B cell (primary cell): ENCODE measurements around the gene SPINDOC. TPM values are rescaled to one million over a fixed set of nuclear protein-coding genes. Genes with fewer than 3 reads are reported as not detected.
A peak's percentile ranks its signal among the peaks of the same experiment; 100 is the strongest.

Experiments
- ATAC-seq: fragments of 200-7000 bp; cut with Tn5 transposase; one replicate; pipeline ENCODE4 v1.10.0; 2021; ENCODE audit warnings: low read depth, mild to moderate bottlenecking, moderate number of reproducible peaks, moderate library complexity
- CTCF ChIA-PET: fragments of 350-600 bp; sonication (Branson Sonifier 250); formaldehyde crosslinking; loops from one replicate; lab custom pipeline; 2021; ENCODE audit warnings: antibody characterized with exemption, inconsistent platforms; lab: Charles Lee
- POLR2A ChIA-PET: fragments of 350-600 bp; sonication (Branson Sonifier 250); formaldehyde crosslinking; loops from one replicate; lab custom pipeline; 2021; ENCODE audit warnings: antibody characterized with exemption; lab: Charles Lee
- DNase-seq: peaks from one replicate; pipeline ENCODE4 v3.0.0; 2013
- H2AFZ ChIP-seq: 2 replicates; pipeline ENCODE4 v1.6.1; 2012; ENCODE audit warnings: mild to moderate bottlenecking, low read depth, low read length; ENCODE audit not compliant: insufficient read depth, poor library complexity, severe bottlenecking
- H3K27ac ChIP-seq, 2 donors: 1 replicate in 1 of 2; 2 replicates in 1 of 2; pipeline ENCODE4 v1.5.1; 2012 to 2013; ENCODE audit warnings: low read length in 2 of 2, mild to moderate bottlenecking in 2 of 2, moderate library complexity in 1 of 2
- H3K27me3 ChIP-seq, 4 experiments: fragments of 200-600 bp in 1 of 4; sonication (generic) in 1 of 4; replicated peaks in 1 of 4; 1 replicate in 2 of 4; 2 replicates in 2 of 4; pipeline versions ENCODE4 v1.6.1 to v1.7.0; 2013 to 2016; ENCODE audit warnings: low read length in 3 of 4, mild to moderate bottlenecking in 2 of 4, mixed read lengths in 1 of 4, moderate library complexity in 1 of 4; ENCODE audit not compliant: insufficient read depth in 4 of 4, control insufficient read depth in 3 of 4; ENCODE audit errors: control extremely low read depth in 1 of 4
- H3K36me3 ChIP-seq, 2 experiments: replicated peaks in 1 of 2; 1 replicate in 1 of 2; 2 replicates in 1 of 2; pipeline versions ENCODE4 v1.6.1 to v1.7.1; 2013; ENCODE audit warnings: low read length in 1 of 2; ENCODE audit not compliant: insufficient read depth in 2 of 2, control insufficient read depth in 1 of 2; ENCODE audit errors: control extremely low read depth in 1 of 2, extremely low read depth in 1 of 2
- H3K4me1 ChIP-seq, 2 donors: fragments of 200-600 bp in 1 of 2; sonication (generic) in 1 of 2; 1 replicate in 1 of 2; 2 replicates in 1 of 2; pipeline versions ENCODE4 v1.5.1 to v1.6.1; 2013 to 2017; ENCODE audit warnings: low read length in 2 of 2; ENCODE audit not compliant: control insufficient read depth in 2 of 2, insufficient read depth in 2 of 2
- H3K4me2 ChIP-seq: replicated peaks from 2 replicates; pipeline ENCODE3; 2012; ENCODE audit warnings: mild to moderate bottlenecking, low read depth, low read length; ENCODE audit not compliant: poor library complexity, severe bottlenecking
- H3K4me3 ChIP-seq, 5 experiments: fragments of 200-600 bp in 1 of 5; sonication (generic) in 1 of 5; 1 replicate in 3 of 5; 2 replicates in 2 of 5; pipeline versions ENCODE4 v1.5.1 to v1.7.0; 2011 to 2016; ENCODE audit warnings: low read length in 4 of 5, mild to moderate bottlenecking in 4 of 5, low read depth in 2 of 5, control low read depth in 1 of 5, moderate library complexity in 1 of 5; ENCODE audit not compliant: insufficient read depth in 1 of 5; ENCODE audit errors: control extremely low read depth in 1 of 5, extremely low read depth in 1 of 5
- H3K79me2 ChIP-seq: fragments of 200-600 bp; sonication (generic); one replicate; pipeline ENCODE4 v1.6.0; 2016; ENCODE audit warnings: low read length; ENCODE audit not compliant: control insufficient read depth, insufficient read depth
- H3K9ac ChIP-seq: fragments of 200-600 bp; sonication (generic); 2 replicates; pipeline ENCODE4 v1.6.1; 2017; ENCODE audit warnings: mild to moderate bottlenecking, low read length, moderate library complexity
- H3K9me3 ChIP-seq, 3 donors: one replicate each; pipeline versions ENCODE4 v1.6.1 to v1.7.1; 2013; ENCODE audit warnings: low read length in 2 of 3; ENCODE audit not compliant: control insufficient read depth in 2 of 3, insufficient read depth in 1 of 3; ENCODE audit errors: control extremely low read depth in 1 of 3
- H4K20me1 ChIP-seq: 2 replicates; pipeline ENCODE4 v1.6.0; 2012; ENCODE audit warnings: mild to moderate bottlenecking, low read length; ENCODE audit not compliant: insufficient read depth, control insufficient read depth, poor library complexity, severe bottlenecking
- H3K27ac Mint-ChIP-seq: one replicate; pipeline ENCODE4 v1.8.0; 2021; ENCODE audit warnings: mixed read lengths
- H3K27me3 Mint-ChIP-seq: one replicate; pipeline ENCODE4 v1.8.0; 2021; ENCODE audit warnings: mixed read lengths
- H3K4me1 Mint-ChIP-seq: one replicate; pipeline ENCODE4 v1.8.0; 2021; ENCODE audit warnings: mixed read lengths
- H3K4me3 Mint-ChIP-seq: one replicate; pipeline ENCODE4 v1.8.0; 2021; ENCODE audit warnings: mixed read lengths
- H3K9me3 Mint-ChIP-seq: one replicate; pipeline ENCODE4 v1.8.0; 2022; ENCODE audit warnings: mixed read lengths; ENCODE audit not compliant: insufficient read depth
- CTCF ChIP-seq: fragments of 200-600 bp; IDR thresholded peaks from one replicate; pipeline ENCODE4 v1.8.0; 2022; ENCODE audit warnings: antibody characterized with exemption, mild to moderate bottlenecking
- EZH2 ChIP-seq: IDR thresholded peaks from 2 replicates; pipeline ENCODE4 v1.6.1; 2012; ENCODE audit warnings: borderline replicate concordance, low read depth, mild to moderate bottlenecking, moderate library complexity, low read length; ENCODE audit not compliant: insufficient read depth, poor library complexity, severe bottlenecking
- WGBS: methylation state at CpG from one replicate; pipeline ENCODE4 v1.1.5; 2013; ENCODE audit warnings: missing lambda C conversion rate; ENCODE audit not compliant: insufficient coverage; 5-methylcytosine and 5-hydroxymethylcytosine counted together
- intact Hi-C: fragments of 100-400 bp; cut with micrococcal nuclease; formaldehyde crosslinking; loops from one replicate; pipeline ENCODE4 v1.10.0; 2022
- polyA plus RNA-seq: library from polyadenylated mRNA; depleted of rRNA; stranded (reverse); fragments of >200 nt; gene quantifications from 2 replicates; pipeline ENCODE4 v1.2.3, GENCODE V29; 2012
- total RNA-seq, 2 donors: library from RNA; stranded (reverse); fragments of 120-200 nt in 1 of 2; gene quantifications; 1 replicate in 1 of 2; 2 replicates in 1 of 2; pipeline versions ENCODE4 v1.2.3 to v1.2.4, GENCODE V29; 2013 to 2022

The SPINDOC gene
- total and polyA plus RNA-seq, 2 donors (not counting 1 experiment from before 2014, with no cell fraction given), result 10.5 to 23.9 TPM

DNA sequence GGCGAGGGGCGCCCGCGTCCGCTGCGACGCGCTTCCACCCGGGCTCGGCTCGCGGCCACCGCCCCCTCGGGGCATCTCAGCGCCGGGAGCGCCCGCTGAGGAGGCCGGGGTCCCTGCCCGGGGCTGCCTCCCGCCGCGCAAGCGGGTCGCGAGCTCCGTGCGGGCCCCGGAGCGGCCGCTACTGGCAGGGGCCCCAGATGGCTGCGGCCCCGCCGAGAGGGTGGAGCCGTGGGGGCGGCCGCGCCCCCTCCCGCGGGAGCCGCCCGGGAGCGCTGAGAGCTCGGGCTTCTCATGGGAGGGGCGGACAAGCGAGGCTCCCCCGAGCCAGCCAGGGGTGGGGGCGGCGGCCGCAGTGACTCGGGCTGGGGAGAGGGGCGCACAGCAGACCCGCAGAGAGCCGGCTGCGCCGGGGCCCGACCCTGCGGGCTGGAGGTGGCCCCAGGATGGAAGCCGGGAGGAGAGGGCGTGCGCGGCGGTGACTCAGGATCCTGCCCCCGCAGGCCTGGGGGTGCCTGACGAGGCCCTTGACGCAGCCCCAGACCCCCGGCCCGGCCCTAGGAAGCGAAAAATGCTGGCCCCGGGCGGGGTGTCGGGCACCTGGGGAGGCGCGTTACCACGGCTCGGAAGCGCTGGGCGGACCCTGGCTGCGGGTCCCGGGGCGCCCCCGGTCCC is 44.1 kb upstream of the SPINDOC start:
- TF ChIP-seq EZH2 (no peak), CTCF (no peak)
- intact Hi-C loops, result loop anchor here (1.0 to 2.0 kb wide), 4 partner anchors 44 to 218 kb away; partner anchors contain the start of genes NAA40, OTUB1 and SPINDOC
- peak overlapping the region; percentile 65 for H3K9ac ChIP-seq
- H3K4me1 ChIP-seq, result peaks cover 14 to 21% of the 10 kb centered on the region in 2 donors
- ChIA-PET POLR2A (interaction anchor here (0.6 kb wide), 3 partner anchors 41 to 429 kb away, joined by 3 read pairs; partner anchors contain the start of gene OTUB1), CTCF (interaction anchor here (0.5 to 3.5 kb wide), 12 partner anchors 38 to 381 kb away, joined by 3 to 29 read pairs (median 4); partner anchors contain the start of genes ATL3 and MARK2)
- peaks cover 0 to 17% (median 2%) of the 10 kb centered on the region in 4 experiments for H3K27me3 ChIP-seq
- ATAC-seq (peak; percentile 58), DNase-seq (peak; percentile 62)
- H3K27me3 Mint-ChIP-seq, result peaks cover 10% of the 10 kb centered on the region
- peak overlapping the region; percentile 50 for H3K4me3 Mint-ChIP-seq
- H3K79me2 ChIP-seq, result peaks cover 12% of the 10 kb centered on the region
- H3K9me3 ChIP-seq, result no peaks in the 10 kb centered on the region
- H4K20me1 ChIP-seq, result peaks cover 18% of the 10 kb centered on the region
- peak overlapping the region; percentile 98 for H3K4me2 ChIP-seq
- peak overlapping the region in 4 of 5 experiments; percentile 26 to 81 (median 60) for H3K4me3 ChIP-seq
- H3K27ac Mint-ChIP-seq, result no peak overlapping the region
- no peaks in the 10 kb centered on the region for H3K9me3 Mint-ChIP-seq
- peaks cover 13% of the 10 kb centered on the region for H3K4me1 Mint-ChIP-seq
- peak overlapping the region; percentile 77 for H2AFZ ChIP-seq
- under 1% methylated on average over 82 of the region's 82 CpGs for WGBS
- peaks cover 0 to 2% of the 10 kb centered on the region in 2 experiments for H3K36me3 ChIP-seq
- H3K27ac ChIP-seq, result no peak overlapping the region
